8988T (cell line): ENCODE measurements around the gene RHOH.
"Not testable (repeated sequence)": the region's sequence is repeated elsewhere in the genome, so short reads cannot be mapped to it uniquely, and the experiment has no call there.

Experiments
- DNase-seq: peaks from one replicate; pipeline ENCODE4 v3.0.0; 2011

Gene RHOH

DNA sequence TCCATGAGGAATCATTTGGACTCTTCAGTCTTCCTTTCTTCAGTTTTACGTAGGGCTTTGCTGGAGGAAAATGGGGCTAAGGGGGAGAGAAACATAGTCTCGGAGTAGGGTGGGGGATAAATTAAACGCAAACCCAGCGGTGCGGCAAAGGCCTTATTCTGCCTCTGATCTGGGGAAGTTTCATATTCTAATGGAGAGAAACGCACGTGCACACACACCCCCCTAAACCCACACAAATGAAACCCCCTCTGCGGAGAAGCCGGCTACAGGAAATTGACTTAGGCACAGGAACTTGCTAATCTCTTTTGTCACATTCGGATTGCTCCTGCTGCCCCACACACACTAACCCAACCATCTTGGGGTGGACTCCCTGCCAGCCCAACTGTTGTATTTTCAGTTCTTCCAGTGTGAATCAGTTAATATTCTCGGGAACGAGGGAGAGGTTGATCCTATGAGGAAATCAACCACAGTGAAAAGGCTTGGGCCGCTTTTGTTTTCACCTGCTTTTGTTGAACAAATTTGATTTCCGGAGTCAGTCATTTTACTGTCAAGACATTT is at the start of gene RHOH:
Gene RHOH, plus strand, starts transcription at position 308 of the 558 bp plus-strand sequence. CDS start 46,356 bp downstream, outside the sequence.
- no peak for DNase-seq

- DNase-seq = not testable (repeated sequence)
Measured at GRCh38 chr4:40147490-40147889, 49.3 kb upstream of the RHOH start.

- DNase-seq = peak; percentile 35
Measured at GRCh38 chr4:40149960-40150385, 46.9 kb upstream of the RHOH start.

DNA sequence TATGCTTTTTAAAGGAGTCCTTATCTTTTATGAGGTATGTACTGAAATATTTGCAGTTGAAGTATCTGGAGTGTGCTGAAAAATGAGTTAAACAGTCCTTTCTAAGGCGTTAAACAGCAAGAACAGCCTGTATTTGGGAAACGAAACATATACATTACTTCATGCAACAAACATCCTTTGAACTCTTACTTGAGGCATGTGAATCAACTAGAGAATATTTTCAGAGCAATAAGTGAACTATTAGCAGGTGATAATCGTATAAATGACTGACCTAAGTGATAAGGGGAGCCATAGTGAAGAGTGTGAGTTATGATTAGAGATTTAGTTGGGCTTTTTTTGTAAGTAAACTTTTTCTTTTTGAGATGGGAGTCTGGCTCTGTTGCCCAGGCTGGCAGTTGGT is 45.9 kb upstream of the RHOH start:
- no peak for DNase-seq

GRCh38 chr4:40152637-40153036 is 44.2 kb upstream of the RHOH start:
- DNase-seq = no peak

DNA sequence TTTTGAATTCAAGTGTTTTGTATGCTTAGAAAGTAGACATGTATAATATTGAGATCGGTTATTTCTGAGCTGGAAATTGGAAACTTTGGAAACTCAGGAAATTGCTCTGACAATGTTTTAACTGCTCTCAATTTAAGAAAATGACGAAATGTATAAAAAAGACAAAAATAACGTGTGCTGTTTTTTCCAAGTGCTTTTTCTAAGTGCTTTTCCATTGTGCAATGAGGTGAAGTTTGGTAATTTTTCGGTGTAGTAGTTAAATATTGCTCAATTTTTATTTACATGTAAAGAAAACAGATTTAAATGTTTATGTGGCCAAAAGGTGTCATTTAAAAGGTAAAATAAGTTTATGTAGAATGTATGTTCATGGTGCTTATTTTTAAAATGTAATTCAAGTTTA is 39.4 kb upstream of the RHOH start:
- DNase-seq = no peak

- no peak for DNase-seq
Measured at GRCh38 chr4:40160258-40160657, 36.6 kb upstream of the RHOH start.

GRCh38 chr4:40164459-40164858 is 32.4 kb upstream of the RHOH start:
- no peak for DNase-seq

DNA sequence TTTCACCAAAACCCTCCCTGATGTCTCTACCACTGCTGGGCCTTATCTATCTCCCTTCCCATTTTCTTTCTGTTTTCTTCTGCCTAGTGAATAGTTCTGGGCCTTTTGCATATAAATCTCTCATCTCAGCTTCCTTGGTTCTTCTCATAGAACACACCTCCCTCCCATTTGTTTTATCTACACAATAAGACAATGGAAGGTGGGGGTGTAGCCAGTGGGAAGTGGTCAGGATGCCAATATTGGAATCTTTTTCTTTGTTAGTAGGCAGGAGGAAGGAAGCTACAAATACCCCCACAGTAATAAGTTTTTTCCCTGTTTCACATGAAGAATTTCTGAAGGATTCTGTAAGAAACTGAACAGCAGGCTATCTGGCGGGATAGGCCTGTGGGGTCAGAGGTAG is 30.9 kb upstream of the RHOH start:
- no peak for DNase-seq

DNA sequence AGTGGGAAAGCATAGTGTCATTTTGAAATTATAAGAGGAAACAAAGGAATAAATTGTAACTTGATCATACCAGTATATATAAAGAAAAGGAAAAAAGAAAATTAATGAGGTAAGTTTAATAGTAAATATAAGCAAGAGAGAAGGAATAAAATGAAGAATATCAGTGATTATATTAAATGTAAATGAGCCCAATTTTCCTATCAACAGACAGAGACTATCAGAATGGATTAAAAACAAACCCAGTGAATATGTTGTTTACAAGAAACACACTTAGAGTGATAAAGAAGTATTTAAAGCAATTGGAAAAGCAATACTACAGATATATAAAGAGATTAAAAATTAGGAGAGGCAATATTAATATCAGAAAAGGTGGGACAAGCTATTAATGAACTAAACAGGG is 28.8 kb upstream of the RHOH start:
- no peak for DNase-seq

DNA sequence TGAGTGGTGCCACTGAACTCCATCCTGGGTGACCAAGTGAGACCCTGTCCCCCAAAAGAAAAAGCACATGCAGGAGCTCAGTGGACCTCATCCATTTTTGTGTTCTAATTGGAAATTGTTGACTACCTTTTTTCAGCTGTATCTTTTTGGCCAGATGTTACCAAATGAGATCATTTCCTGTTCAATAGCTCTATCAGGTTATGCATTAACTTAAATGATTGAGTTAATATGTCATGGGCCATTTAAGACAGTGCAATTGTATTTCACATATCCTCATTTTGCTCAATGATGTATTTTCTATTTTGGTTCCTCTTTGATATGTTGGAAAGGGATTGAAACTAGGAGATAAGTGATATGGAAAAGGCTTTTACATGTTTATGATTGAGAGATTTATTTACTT is 26.2 kb upstream of the RHOH start:
- DNase-seq = no peak

DNA sequence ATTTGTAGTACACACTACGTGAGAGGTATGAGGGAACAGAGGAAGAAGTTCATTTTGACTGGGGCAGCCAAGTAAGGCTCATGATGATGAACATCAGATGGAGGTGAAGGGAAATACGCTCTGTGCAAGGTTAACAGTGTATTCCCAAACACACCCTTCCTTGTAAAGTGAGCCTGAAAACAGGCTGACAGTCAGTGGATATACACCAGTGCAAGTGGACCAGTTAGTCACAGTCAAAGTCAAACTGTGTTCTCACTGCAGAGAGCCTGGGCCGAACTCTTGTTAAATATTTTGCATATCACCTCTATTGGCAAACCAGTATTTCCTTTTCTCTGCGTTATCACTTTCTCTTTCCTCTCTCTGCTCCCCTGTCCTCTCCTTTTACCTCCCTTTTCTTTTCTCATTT is 23.4 kb upstream of the RHOH start:
- no peak for DNase-seq

- DNase-seq = no peak
Measured at GRCh38 chr4:40176602-40177001, 20.2 kb upstream of the RHOH start.

DNA sequence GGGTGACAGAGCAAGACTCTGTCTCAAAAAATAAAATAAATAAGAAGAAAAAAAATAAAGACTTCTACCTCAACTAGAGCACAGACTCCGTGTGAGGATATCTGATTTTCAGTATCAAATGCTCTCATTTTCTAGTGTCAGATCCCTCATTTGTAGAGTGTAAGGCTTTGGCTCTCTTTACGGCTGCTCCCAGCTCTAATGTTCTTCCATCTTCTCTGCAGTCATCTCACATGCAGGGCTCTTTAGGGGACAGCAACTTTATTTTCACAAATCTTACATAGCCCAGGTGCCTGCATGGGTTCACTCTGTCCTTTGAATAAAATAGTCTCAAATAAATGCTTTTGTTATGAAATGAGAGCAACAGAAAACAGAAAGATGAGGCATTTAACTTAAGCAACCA is 19.2 kb upstream of the RHOH start:
- no peak for DNase-seq

GRCh38 chr4:40178672-40179071 is 18.2 kb upstream of the RHOH start:
- DNase-seq = no peak

DNA sequence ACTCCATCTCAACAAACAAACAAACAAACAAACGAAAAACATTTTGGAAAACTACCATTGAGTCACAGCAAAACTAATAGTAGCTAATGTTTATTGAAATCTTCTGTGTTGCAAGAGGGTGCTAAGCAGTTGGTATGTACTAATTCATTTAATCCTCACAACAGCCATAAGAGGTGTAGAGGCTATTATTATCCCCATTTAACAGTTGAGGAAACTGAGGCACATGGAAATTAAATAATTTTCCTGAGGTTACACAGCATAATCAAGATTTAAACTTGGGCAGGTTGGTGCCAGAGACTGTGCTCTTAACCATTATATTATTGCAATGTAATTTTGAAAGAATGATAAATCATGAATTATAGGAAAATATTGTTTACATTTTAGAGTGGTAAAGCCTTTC is 17.5 kb upstream of the RHOH start:
- no peak for DNase-seq

DNA sequence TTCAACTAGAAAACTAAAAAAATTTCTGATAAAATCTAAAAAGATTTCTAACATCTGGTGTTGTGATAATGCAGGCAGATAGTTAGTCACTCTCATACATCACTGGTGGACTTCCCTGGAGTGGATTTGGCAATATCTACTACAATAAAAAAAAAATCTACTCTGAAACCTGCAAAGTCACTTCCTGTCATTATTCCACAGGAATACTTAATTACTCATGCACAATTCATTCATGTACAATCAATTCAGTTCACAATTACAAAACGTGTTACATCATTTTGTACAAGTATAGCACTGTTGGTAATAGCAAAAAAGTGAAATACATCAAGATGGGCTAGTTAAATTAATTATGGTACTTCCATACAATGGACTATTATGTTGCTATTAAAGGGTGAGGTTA is 16.5 kb upstream of the RHOH start:
- no peak for DNase-seq

- DNase-seq = no peak
Measured at GRCh38 chr4:40182001-40182400, 14.8 kb upstream of the RHOH start.

DNA sequence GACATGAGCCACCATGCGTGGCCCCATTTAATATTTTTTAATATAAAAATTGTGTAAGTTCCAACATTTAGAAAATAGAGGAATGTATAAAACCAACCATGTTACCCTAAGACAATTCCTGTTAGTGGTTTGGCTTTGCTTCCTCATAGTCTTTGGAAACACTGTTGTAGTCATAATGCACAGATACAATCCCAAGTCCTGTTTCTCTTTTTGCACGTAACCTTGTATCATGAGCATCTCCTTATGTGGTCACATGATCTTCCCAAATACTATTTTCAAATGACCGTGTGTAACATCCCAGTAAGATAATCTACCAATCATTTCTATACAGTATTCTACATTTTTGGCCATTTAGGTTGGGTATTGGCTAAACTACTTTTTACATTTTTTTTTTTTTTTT is 13.9 kb upstream of the RHOH start:
- no peak for DNase-seq

- no peak for DNase-seq
Measured at GRCh38 chr4:40183615-40184411, 13.0 kb upstream of the RHOH start.

DNA sequence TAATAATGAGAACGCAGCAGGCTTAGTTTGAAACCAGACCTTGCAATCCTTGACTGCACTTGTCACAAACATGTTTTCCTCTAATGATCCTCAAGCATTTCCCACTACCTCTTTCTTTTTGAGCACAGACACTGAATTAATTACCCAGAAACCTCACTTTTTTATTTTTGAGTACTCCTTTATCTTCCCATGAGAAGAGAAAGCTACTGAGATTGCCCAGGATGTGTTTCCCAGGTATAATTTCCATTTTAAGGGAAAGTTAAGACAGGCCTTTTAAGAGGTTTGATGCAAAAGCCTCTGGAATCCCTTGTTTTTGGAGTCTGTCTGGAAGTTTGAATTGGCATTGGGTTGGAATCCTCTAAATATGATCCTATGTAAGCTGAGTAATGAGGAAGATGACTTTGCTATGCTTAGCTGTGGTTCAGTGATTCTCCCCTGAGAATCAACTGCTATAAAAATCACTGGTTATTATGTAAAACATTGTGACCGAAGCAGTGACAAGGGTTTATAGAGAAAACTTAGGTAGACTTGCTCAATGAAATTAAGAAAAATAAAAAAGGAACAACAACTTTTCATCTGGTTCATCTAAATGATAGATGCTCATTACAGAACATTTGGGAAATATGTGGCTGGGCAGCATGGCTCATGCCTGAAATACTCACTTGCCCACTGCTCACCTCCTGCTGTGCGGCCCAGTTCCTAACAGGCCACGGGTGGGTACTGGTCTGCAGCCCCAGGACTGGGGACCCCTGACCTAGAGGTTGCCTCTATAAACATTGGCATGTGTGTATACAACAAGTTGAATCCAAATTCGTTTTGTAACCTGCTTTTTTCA is 10.8 kb upstream of the RHOH start:
- no peak for DNase-seq

- DNase-seq = no peak
Measured at GRCh38 chr4:40186665-40187014, 10.2 kb upstream of the RHOH start.

- no peak for DNase-seq
Measured at GRCh38 chr4:40187386-40187906, 9.4 kb upstream of the RHOH start.

GRCh38 chr4:40190019-40190418 is 6.8 kb upstream of the RHOH start:
- DNase-seq = no peak
